CD4-positive, alpha-beta memory T cell (primary cell): ENCODE results near the gene ERGIC3. TPM values are rescaled to one million over a fixed set of nuclear protein-coding genes. Genes with fewer than 3 reads are reported as not detected.
A peak's percentile ranks its signal among the peaks of the same experiment; 100 is the strongest.
"Not testable (repeated sequence)": the region's sequence is repeated elsewhere in the genome, so short reads cannot be mapped to it uniquely, and the experiment has no call there.

Experiments
- CTCF ChIA-PET: fragments of 350-600 bp; sonication (Branson Sonifier 250); formaldehyde crosslinking; loops from one replicate; lab custom pipeline; 2021; ENCODE audit warnings: inconsistent platforms; ENCODE audit not compliant: partially characterized antibody; lab: Charles Lee
- POLR2A ChIA-PET: fragments of 350-600 bp; sonication (Branson Sonifier 250); formaldehyde crosslinking; loops from one replicate; lab custom pipeline; 2021; ENCODE audit not compliant: partially characterized antibody; lab: Charles Lee
- DNase-seq, 5 donors: peaks; one replicate each; pipeline versions ENCODE4 v3.0.0 to v3.0.0-alpha.2; 2020 to 2022; ENCODE audit warnings: mixed read lengths in 1 of 5
- H3K27ac ChIP-seq: one replicate; pipeline ENCODE4 v1.7.0; 2013; ENCODE audit warnings: low read depth, low read length
- H3K27me3 ChIP-seq: 2 replicates; pipeline ENCODE4 v1.7.0; 2013; ENCODE audit warnings: mild to moderate bottlenecking, low read length, moderate library complexity; ENCODE audit not compliant: insufficient read depth
- H3K36me3 ChIP-seq: 2 replicates; pipeline ENCODE4 v1.7.0; 2013; ENCODE audit warnings: mild to moderate bottlenecking, low read length, moderate library complexity; ENCODE audit not compliant: insufficient read depth
- H3K4me1 ChIP-seq: 2 replicates; pipeline ENCODE4 v1.7.0; 2013; ENCODE audit warnings: mild to moderate bottlenecking, low read length, moderate library complexity; ENCODE audit not compliant: insufficient read depth
- H3K4me3 ChIP-seq, 2 donors: one replicate each; pipeline ENCODE4 v1.7.0; 2013; ENCODE audit warnings: low read length in 2 of 2, mild to moderate bottlenecking in 1 of 2
- H3K9me3 ChIP-seq, 2 donors: one replicate each; pipeline ENCODE4 v1.7.0; 2013; ENCODE audit warnings: low read length in 2 of 2, control low read depth in 1 of 2; ENCODE audit not compliant: control insufficient read depth in 1 of 2
- H3K27ac Mint-ChIP-seq, 7 donors: one replicate each; pipeline ENCODE4 v1.8.0; 2020 to 2021; ENCODE audit warnings: mixed read lengths in 7 of 7, mild to moderate bottlenecking in 6 of 7, inconsistent platforms in 3 of 7, moderate library complexity in 3 of 7
- H3K27me3 Mint-ChIP-seq, 2 donors: one replicate each; pipeline ENCODE4 v1.8.0; 2020 to 2021; ENCODE audit warnings: mixed read lengths in 2 of 2
- H3K36me3 Mint-ChIP-seq, 2 donors: one replicate each; pipeline ENCODE4 v1.8.0; 2020 to 2021; ENCODE audit warnings: mixed read lengths in 2 of 2, inconsistent platforms in 1 of 2, mild to moderate bottlenecking in 1 of 2
- H3K4me1 Mint-ChIP-seq, 4 donors: one replicate each; pipeline ENCODE4 v1.8.0; 2020 to 2021; ENCODE audit warnings: mixed read lengths in 4 of 4, mild to moderate bottlenecking in 1 of 4
- H3K4me3 Mint-ChIP-seq, 8 donors: one replicate each; pipeline ENCODE4 v1.8.0; 2020 to 2021; ENCODE audit warnings: mixed read lengths in 8 of 8, mild to moderate bottlenecking in 7 of 8, moderate library complexity in 6 of 8, inconsistent platforms in 3 of 8
- H3K9me3 Mint-ChIP-seq, 8 donors: one replicate each; pipeline ENCODE4 v1.8.0; 2020 to 2021; ENCODE audit warnings: mixed read lengths in 8 of 8, mild to moderate bottlenecking in 5 of 8, inconsistent platforms in 3 of 8, moderate library complexity in 1 of 8
- intact Hi-C: fragments of 100-400 bp; cut with micrococcal nuclease; formaldehyde crosslinking; loops from one replicate; pipeline ENCODE4 v1.15.1; 2023
- polyA plus RNA-seq, 2 donors: library from polyadenylated mRNA; unstranded; fragments of 300-500 nt; fragmentation: Illumina TruSeq; gene quantifications; one replicate each; pipeline ENCODE4 v1.2.3, GENCODE V29; 2021
- total RNA-seq, 2 experiments: library from RNA; stranded (reverse); gene quantifications; one replicate each; pipeline ENCODE4 v1.2.3, GENCODE V29; 2021

Gene ERGIC3
- total and polyA plus RNA-seq, 4 experiments from 2014 or later, result 134 to 151 (median 142) TPM

DNA sequence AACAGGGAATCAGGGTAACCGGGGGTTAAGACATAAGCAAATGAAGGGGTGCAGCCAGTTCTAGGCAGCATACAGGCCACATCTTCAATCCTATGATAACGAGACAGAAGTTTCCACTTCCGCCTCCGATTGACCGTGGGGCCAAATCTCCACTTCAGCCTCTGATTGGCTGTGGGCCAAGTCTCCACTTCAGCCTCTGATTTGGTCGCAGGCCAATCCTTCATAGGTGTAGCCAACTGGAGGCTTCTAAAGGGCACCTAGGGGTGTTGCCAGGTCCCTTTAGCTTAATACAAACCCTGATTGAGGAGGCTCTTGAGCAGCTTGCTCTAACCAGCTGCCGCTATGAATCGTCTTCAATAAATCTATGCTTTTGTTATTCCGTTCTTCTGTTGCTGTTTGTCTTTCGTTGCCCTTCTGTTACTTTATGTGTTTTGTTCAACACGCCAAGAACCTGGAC lies 2.1 kb upstream of the ERGIC3 start:
- Histone ChIP-seq H3K36me3 (peaks cover 4% of the 10 kb centered on the region), H3K27ac (no peak overlapping the region), H3K4me1 (peaks cover 15% of the 10 kb centered on the region), H3K9me3 (no peaks in the 10 kb centered on the region), H3K4me3 (no peak overlapping the region), H3K27me3 (no peaks in the 10 kb centered on the region)
- H3K36me3 Mint-ChIP-seq, result peaks cover 6 to 11% of the 10 kb centered on the region in 2 donors
- intact Hi-C loops, result loop anchor here (2.0 to 5.0 kb wide), 2 partner anchors 49 to 203 kb away; partner anchors contain the start of gene RBM39
- H3K27me3 Mint-ChIP-seq, result no peaks in the 10 kb centered on the region
- CTCF ChIA-PET, result no interaction called here
- POLR2A ChIA-PET, result interaction anchor here (0.6 kb wide), 1 partner anchor 72 kb away, joined by 4 read pairs; no protein-coding TSS in a partner anchor
- H3K4me3 Mint-ChIP-seq, result peak overlapping the region in 2 of 8 donors; percentile 13 to 39
- no peaks in the 10 kb centered on the region for H3K9me3 Mint-ChIP-seq
- H3K4me1 Mint-ChIP-seq, result peaks cover 11 to 28% (median 21%) of the 10 kb centered on the region in 4 donors
- no peak overlapping the region for H3K27ac Mint-ChIP-seq
- DNase-seq, result peak in 1 of 5 donors; percentile 10

DNA sequence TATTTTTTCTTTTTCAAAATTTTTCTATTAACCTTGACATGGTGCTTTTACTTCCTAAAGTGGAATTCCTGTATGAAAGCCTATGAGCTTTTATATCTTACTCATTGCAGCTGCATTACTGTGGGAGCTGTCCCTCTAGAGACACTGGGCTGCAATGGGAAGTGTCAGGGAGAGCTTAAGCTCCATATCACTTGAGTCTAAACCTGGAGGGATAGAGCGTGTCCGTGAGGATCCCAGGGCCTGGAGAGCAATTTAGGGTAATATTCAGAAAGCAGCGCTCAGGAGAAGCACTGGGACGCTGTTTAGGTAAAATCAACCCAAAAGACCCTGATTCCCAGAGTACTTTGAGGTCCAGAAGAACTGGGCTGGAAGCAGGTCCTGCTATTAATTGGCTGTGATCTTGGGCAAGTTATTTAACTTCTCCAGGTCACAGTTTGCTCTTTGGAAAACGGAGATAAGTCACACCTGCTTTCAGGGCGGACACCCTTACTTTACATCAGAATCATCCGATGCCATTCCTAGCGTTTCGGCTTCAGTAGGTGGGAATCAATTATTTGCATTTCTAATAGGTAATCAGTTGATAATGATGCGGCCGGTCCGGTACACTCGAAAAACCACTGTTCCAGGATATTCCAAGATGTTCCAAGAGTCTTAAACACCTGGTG lies 628 bp upstream of the ERGIC3 start:
- H3K36me3 ChIP-seq, result peaks cover 4% of the 10 kb centered on the region
- ChIA-PET POLR2A (interaction anchor here (0.5 to 2.2 kb wide), 10 partner anchors 8 to 203 kb away, joined by 3 to 19 read pairs (median 5); partner anchors contain the start of genes CPNE1, RBM12, RBM39 and SPAG4), CTCF (interaction anchor here (0.8 to 2.0 kb wide), 7 partner anchors 9 to 413 kb away, joined by 3 to 8 read pairs (median 4); partner anchors contain the start of genes CEP250 and SCAND1)
- intact Hi-C loops, result loop anchor here (1.0 to 5.0 kb wide), 3 partner anchors 50 to 413 kb away; partner anchors contain the start of genes RBM39 and SCAND1
- peak overlapping the region; percentile 78 for H3K27ac ChIP-seq
- peak overlapping the region; percentile 86 to 93 (median 90) for H3K4me3 Mint-ChIP-seq
- H3K4me1 Mint-ChIP-seq, result peaks cover 11 to 28% (median 21%) of the 10 kb centered on the region in 4 donors
- H3K4me1 ChIP-seq, result peaks cover 15% of the 10 kb centered on the region
- H3K27me3 ChIP-seq, result no peaks in the 10 kb centered on the region
- no peaks in the 10 kb centered on the region for H3K9me3 ChIP-seq
- H3K27me3 Mint-ChIP-seq, result no peaks in the 10 kb centered on the region
- H3K27ac Mint-ChIP-seq, result peak overlapping the region; percentile 86 to 95 (median 92)
- peak overlapping the region; percentile 37 to 76 for H3K4me3 ChIP-seq
- no peaks in the 10 kb centered on the region for H3K9me3 Mint-ChIP-seq
- peaks cover 6 to 11% of the 10 kb centered on the region in 2 donors for H3K36me3 Mint-ChIP-seq
- no peak for DNase-seq

DNA sequence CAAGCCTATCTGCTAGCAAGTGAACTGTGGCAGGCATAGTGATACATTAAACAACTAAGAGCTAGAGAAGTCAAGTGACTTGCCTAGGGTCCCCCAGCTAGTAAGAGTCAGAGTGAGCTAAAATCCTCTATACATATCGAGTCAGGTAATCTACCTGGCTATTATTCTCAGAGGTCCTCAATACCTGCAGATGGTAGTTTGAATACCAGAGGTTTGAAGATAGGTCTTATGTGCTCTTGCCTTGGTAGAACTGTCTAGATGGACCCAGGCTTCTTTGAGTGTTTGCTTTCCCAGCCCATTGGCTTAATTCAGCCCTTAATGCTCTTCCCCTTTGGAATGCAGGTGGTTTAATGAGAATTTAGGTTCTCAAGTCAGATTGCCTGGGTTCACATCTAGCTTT lies 1.1 kb downstream of the ERGIC3 start:
- H3K27me3 ChIP-seq, result no peaks in the 10 kb centered on the region
- H3K4me1 ChIP-seq, result peaks cover 15% of the 10 kb centered on the region
- H3K36me3 ChIP-seq, result peaks cover 4% of the 10 kb centered on the region
- H3K36me3 Mint-ChIP-seq, result peaks cover 12 to 15% of the 10 kb centered on the region in 2 donors
- DNase-seq, result no peak
- POLR2A ChIA-PET, result interaction anchor here (0.8 to 2.2 kb wide), 7 partner anchors 52 to 1240 kb away, joined by 3 to 19 read pairs (median 5); partner anchors contain the start of genes AHCY, CEP250, MMP24OS and RBM39
- peak overlapping the region in 6 of 7 donors; percentile 30 to 95 (median 92) for H3K27ac Mint-ChIP-seq
- peak overlapping the region; percentile 78 for H3K27ac ChIP-seq
- H3K4me3 ChIP-seq, result no peak overlapping the region
- no peaks in the 10 kb centered on the region for H3K27me3 Mint-ChIP-seq
- no peaks in the 10 kb centered on the region for H3K9me3 Mint-ChIP-seq
- CTCF ChIA-PET, result interaction anchor here (2.0 kb wide), 1 partner anchor 58 kb away, joined by 8 read pairs; no protein-coding TSS in a partner anchor
- H3K4me3 Mint-ChIP-seq, result peak overlapping the region; percentile 86 to 93 (median 90)
- H3K9me3 ChIP-seq, result no peaks in the 10 kb centered on the region
- peaks cover 11 to 28% (median 21%) of the 10 kb centered on the region in 4 donors for H3K4me1 Mint-ChIP-seq
- intact Hi-C loops, result loop anchor here (1.0 to 5.0 kb wide), 2 partner anchors 73 to 199 kb away; partner anchors contain the start of gene RBM39

DNA sequence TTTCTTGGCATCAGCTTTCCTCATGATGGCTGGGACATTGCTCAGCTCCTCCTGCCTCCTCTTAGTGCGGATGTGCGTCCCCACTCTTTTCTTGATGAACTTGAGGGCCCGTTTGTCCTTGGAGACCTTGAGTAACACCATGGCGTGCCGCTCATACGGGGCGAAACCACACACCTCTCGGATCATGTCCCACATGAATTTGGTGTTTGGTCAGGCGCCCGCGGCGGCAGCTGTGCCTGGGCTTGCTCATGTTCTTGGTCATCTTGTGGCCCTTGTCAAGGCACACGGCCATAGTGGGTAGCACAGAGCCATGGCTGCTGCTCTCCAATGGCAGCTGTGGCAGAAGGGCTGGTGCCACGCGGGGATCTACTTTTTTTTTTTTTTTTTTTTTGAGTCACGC lies 2.6 kb downstream of the ERGIC3 start:
- CTCF ChIA-PET, result no interaction called here
- no peak for DNase-seq
- Histone ChIP-seq H3K27ac (no peak overlapping the region), H3K27me3 (no peaks in the 10 kb centered on the region), H3K9me3 (no peaks in the 10 kb centered on the region), H3K4me3 (no peak overlapping the region), H3K4me1 (peaks cover 15% of the 10 kb centered on the region), H3K36me3 (peaks cover 16% of the 10 kb centered on the region)
- Mint-ChIP-seq H3K36me3 (peaks cover 21 to 26% of the 10 kb centered on the region in 2 donors), H3K9me3 (no peaks in the 10 kb centered on the region), H3K4me3 (no peak overlapping the region), H3K27me3 (no peaks in the 10 kb centered on the region), H3K4me1 (peaks cover 11 to 28% (median 21%) of the 10 kb centered on the region in 4 donors), H3K27ac (no peak overlapping the region)
- POLR2A ChIA-PET, result interaction anchor here (0.6 kb wide), 1 partner anchor 37 kb away, joined by 3 read pairs; no protein-coding TSS in a partner anchor
- intact Hi-C loops, result loop anchor here (5.0 kb wide), 1 partner anchor 198 kb away; the partner anchor contains the start of gene RBM39

DNA sequence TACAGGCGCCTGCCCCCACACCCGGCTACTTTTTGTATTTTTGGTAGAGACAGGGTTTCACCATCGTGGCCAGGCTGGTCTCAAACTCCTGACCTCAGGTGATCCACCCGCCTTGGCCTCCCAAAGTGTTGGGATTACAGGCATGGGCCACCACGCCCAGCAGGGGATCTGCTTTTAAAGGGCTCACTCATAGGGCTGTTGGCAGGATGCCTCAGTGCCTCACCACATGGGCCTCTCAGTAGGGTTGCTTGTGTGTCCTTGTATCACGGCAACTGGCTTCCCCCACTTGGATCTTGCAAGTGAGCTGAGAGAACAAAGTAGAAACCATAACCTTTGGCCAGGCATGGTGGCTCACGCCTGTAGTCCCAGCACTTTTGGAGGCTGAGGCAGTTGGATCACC lies 3.1 kb downstream of the ERGIC3 start:
- H3K4me3 Mint-ChIP-seq, H3K9me3 Mint-ChIP-seq, H3K27ac Mint-ChIP-seq, H3K27me3 ChIP-seq, H3K4me3 ChIP-seq, H3K9me3 ChIP-seq, CTCF ChIA-PET, H3K27me3 Mint-ChIP-seq, H3K27ac ChIP-seq, DNase-seq: not testable (repeated sequence)
- Histone ChIP-seq H3K4me1 (peaks cover 15% of the 10 kb centered on the region), H3K36me3 (peaks cover 16% of the 10 kb centered on the region)
- Mint-ChIP-seq H3K4me1 (peaks cover 11 to 28% (median 21%) of the 10 kb centered on the region in 4 donors), H3K36me3 (peaks cover 24 to 29% of the 10 kb centered on the region in 2 donors)
- POLR2A ChIA-PET, result interaction anchor here (0.6 kb wide), 1 partner anchor 36 kb away, joined by 3 read pairs; no protein-coding TSS in a partner anchor
- intact Hi-C loops, result loop anchor here (5.0 kb wide), 1 partner anchor 197 kb away; the partner anchor contains the start of gene RBM39

DNA sequence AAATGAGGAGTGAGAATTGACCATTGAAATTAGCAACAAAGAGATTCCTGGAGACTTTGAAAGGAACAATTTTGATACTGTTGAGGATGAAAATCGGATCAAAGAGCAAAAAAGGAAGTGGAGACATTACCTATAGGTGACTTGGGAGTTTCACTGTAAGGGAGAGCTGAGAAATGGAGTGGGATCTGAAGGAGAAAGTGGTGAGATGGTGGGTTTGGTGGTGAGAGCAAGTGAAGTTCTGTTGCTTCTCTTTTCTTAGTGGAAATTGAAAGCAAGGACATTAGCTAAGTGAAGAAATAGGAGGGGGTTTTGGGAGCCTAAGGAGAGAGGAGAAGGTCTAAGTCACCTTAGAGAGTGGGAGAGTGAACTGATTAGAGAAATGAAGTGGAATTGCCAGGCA lies 4.2 kb downstream of the ERGIC3 start:
- H3K27me3 ChIP-seq, result no peaks in the 10 kb centered on the region
- H3K4me1 Mint-ChIP-seq, result peaks cover 11 to 28% (median 20%) of the 10 kb centered on the region in 4 donors
- CTCF ChIA-PET, result no interaction called here
- no peaks in the 10 kb centered on the region for H3K9me3 Mint-ChIP-seq
- no peak overlapping the region for H3K27ac ChIP-seq
- H3K36me3 Mint-ChIP-seq, result peaks cover 26 to 31% of the 10 kb centered on the region in 2 donors
- intact Hi-C loops, result no loop called here
- H3K36me3 ChIP-seq, result peaks cover 16% of the 10 kb centered on the region
- no peak overlapping the region for H3K4me3 ChIP-seq
- H3K4me1 ChIP-seq, result peaks cover 13% of the 10 kb centered on the region
- POLR2A ChIA-PET, result no interaction called here
- no peaks in the 10 kb centered on the region for H3K9me3 ChIP-seq
- H3K27ac Mint-ChIP-seq, result no peak overlapping the region
- H3K4me3 Mint-ChIP-seq, result no peak overlapping the region
- no peak for DNase-seq
- H3K27me3 Mint-ChIP-seq, result no peaks in the 10 kb centered on the region

DNA sequence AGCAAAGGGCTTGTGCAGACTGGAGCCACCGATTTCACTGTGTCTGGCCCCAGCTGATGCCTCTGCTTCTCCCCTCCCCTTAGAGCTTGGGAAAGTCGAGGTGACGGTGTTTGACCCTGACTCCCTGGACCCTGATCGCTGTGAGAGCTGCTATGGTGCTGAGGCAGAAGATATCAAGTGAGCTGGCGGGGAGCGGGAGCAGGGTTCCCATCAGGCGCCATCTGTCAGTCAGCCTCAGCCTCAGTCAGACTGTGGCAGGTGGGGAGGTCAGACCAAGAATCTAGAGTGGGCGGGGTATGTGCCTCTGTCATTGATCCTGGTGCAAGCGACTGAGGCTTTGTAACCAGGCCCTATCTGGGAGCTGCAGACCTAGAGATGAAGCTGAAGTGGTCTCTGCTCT lies 5.5 kb downstream of the ERGIC3 start:
- H3K27ac Mint-ChIP-seq, result no peak overlapping the region
- H3K4me1 Mint-ChIP-seq, result peaks cover 8 to 16% (median 13%) of the 10 kb centered on the region in 4 donors
- no peaks in the 10 kb centered on the region for H3K9me3 Mint-ChIP-seq
- H3K27me3 Mint-ChIP-seq, result no peaks in the 10 kb centered on the region
- Histone ChIP-seq H3K27me3 (no peaks in the 10 kb centered on the region), H3K4me1 (peaks cover 6% of the 10 kb centered on the region), H3K27ac (no peak overlapping the region), H3K4me3 (no peak overlapping the region), H3K9me3 (no peaks in the 10 kb centered on the region), H3K36me3 (peaks cover 21% of the 10 kb centered on the region)
- intact Hi-C loops, result no loop called here
- CTCF ChIA-PET, result no interaction called here
- POLR2A ChIA-PET, result no interaction called here
- H3K36me3 Mint-ChIP-seq, result peaks cover 26 to 28% of the 10 kb centered on the region in 2 donors
- no peak for DNase-seq
- no peak overlapping the region for H3K4me3 Mint-ChIP-seq
